ENCODE results near the gene LIN37. TPM values are rescaled to one million over a fixed set of nuclear protein-coding genes. Genes with fewer than 3 reads are reported as not detected.

Gene LIN37
- total and polyA plus RNA-seq, 9 of the 15 experiments (the other 6 are each of a cell fraction or from before 2014, with no cell fraction given) = 1.2 to 12.5 (median 8.6) TPM

DNA sequence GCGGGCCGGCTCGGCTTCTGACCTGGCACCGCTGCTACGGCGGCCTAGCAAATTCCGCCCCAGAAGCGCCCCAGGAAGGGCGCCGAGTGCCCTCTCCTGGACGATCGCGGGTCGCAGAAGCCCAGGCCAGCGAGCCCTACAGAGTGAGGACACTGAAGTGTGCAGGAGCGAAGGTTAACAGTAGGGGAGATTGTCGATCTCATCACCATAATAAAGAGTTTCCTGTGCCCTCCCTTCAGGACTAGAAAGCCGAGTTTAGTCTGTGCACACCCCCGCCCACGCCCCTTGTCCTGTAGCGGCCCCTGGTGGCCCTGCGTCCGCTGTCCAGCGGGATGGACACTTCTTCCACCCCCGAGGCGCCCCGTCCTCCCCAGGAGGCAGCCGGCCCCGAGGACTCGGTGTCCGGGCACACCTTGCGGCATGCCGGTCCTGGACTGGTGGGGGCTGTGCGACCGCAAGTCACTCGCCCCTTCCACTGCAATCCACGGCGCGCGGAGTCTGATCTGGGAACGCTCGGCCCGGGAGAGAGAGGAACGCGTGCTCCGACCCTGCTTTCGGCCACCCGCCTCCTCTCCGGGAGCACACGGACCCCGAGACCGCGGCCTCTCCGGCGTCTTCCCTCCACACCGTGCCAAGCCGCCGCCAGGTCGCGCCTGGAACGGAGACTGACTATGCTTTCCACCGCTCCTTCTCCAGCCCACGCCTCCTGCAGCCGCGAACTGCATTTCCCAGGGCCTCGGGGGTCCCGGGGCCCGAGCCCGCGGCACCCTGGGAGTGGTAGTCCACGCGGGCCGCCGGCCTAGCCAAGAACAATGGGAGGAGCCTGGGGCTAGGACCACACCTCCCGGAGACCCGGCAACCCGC, 31.3 kb upstream of the LIN37 start (continued):
- TF ChIP-seq ZBED1 (IDR thresholded peaks at IDR 0.05) (no peak), ZNF384 (IDR thresholded peaks at IDR 0.05; ENCODE audit: low read depth, low read length) (no peak), ZNF263 (CRISPR knock-in tag; IDR thresholded peaks at IDR 0.05; ENCODE audit: borderline replicate concordance) (peak; percentile 100), TAF9B (IDR thresholded peaks at IDR 0.05; ENCODE audit: partially characterized antibody) (no peak), SP2 (IDR thresholded peaks at IDR 0.05; ENCODE audit: extremely low read depth, low read depth, low read length, poor library complexity, severe bottlenecking) (no peak), SMAD1 (IDR thresholded peaks at IDR 0.05; ENCODE audit: low read depth, low read length, partially characterized antibody) (no peak), CBX1 (IDR thresholded peaks at IDR 0.05; ENCODE audit: low read depth) (no peak; the same call in 1 of the 2 replicates), PPARD (CRISPR knock-in tag; IDR thresholded peaks at IDR 0.05) (no peak), EZH2 (IDR thresholded peaks at IDR 0.05; ENCODE audit: borderline replicate concordance, low read depth, low read length) (no peak), ZSCAN32 (CRISPR knock-in tag; IDR thresholded peaks at IDR 0.05) (no peak), ZNF354B (CRISPR knock-in tag; IDR thresholded peaks at IDR 0.05) (no peak), ESRRB (CRISPR knock-in tag; IDR thresholded peaks at IDR 0.05; ENCODE audit: borderline replicate concordance) (no peak), PHF20 (IDR thresholded peaks at IDR 0.05; ENCODE audit: partially characterized antibody) (no peak), NR1H2 (CRISPR knock-in tag; IDR thresholded peaks at IDR 0.05) (no peak), PYGO2 (tag; IDR thresholded peaks at IDR 0.05) (no peak)
- TF ChIP-seq, protein P1, sequence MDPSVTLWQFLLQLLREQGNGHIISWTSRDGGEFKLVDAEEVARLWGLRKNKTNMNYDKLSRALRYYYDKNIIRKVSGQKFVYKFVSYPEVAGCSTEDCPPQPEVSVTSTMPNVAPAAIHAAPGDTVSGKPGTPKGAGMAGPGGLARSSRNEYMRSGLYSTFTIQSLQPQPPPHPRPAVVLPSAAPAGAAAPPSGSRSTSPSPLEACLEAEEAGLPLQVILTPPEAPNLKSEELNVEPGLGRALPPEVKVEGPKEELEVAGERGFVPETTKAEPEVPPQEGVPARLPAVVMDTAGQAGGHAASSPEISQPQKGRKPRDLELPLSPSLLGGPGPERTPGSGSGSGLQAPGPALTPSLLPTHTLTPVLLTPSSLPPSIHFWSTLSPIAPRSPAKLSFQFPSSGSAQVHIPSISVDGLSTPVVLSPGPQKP (CRISPR knock-in tag; IDR thresholded peaks at IDR 0.05) = no peak
- TF ChIP-seq, protein P2, sequence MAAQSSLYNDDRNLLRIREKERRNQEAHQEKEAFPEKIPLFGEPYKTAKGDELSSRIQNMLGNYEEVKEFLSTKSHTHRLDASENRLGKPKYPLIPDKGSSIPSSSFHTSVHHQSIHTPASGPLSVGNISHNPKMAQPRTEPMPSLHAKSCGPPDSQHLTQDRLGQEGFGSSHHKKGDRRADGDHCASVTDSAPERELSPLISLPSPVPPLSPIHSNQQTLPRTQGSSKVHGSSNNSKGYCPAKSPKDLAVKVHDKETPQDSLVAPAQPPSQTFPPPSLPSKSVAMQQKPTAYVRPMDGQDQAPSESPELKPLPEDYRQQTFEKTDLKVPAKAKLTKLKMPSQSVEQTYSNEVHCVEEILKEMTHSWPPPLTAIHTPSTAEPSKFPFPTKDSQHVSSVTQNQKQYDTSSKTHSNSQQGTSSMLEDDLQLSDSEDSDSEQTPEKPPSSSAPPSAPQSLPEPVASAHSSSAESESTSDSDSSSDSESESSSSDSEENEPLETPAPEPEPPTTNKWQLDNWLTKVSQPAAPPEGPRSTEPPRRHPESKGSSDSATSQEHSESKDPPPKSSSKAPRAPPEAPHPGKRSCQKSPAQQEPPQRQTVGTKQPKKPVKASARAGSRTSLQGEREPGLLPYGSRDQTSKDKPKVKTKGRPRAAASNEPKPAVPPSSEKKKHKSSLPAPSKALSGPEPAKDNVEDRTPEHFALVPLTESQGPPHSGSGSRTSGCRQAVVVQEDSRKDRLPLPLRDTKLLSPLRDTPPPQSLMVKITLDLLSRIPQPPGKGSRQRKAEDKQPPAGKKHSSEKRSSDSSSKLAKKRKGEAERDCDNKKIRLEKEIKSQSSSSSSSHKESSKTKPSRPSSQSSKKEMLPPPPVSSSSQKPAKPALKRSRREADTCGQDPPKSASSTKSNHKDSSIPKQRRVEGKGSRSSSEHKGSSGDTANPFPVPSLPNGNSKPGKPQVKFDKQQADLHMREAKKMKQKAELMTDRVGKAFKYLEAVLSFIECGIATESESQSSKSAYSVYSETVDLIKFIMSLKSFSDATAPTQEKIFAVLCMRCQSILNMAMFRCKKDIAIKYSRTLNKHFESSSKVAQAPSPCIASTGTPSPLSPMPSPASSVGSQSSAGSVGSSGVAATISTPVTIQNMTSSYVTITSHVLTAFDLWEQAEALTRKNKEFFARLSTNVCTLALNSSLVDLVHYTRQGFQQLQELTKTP (IDR thresholded peaks at IDR 0.05; ENCODE audit: low read depth in 1 of 2, partially characterized antibody in 2 of 2) = peak in 1 of 2 experiments; percentile 98
- TF ChIP-seq, protein P3, sequence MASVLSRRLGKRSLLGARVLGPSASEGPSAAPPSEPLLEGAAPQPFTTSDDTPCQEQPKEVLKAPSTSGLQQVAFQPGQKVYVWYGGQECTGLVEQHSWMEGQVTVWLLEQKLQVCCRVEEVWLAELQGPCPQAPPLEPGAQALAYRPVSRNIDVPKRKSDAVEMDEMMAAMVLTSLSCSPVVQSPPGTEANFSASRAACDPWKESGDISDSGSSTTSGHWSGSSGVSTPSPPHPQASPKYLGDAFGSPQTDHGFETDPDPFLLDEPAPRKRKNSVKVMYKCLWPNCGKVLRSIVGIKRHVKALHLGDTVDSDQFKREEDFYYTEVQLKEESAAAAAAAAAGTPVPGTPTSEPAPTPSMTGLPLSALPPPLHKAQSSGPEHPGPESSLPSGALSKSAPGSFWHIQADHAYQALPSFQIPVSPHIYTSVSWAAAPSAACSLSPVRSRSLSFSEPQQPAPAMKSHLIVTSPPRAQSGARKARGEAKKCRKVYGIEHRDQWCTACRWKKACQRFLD (CRISPR knock-in tag; IDR thresholded peaks at IDR 0.05) = no peak
- TF ChIP-seq, protein P4, sequence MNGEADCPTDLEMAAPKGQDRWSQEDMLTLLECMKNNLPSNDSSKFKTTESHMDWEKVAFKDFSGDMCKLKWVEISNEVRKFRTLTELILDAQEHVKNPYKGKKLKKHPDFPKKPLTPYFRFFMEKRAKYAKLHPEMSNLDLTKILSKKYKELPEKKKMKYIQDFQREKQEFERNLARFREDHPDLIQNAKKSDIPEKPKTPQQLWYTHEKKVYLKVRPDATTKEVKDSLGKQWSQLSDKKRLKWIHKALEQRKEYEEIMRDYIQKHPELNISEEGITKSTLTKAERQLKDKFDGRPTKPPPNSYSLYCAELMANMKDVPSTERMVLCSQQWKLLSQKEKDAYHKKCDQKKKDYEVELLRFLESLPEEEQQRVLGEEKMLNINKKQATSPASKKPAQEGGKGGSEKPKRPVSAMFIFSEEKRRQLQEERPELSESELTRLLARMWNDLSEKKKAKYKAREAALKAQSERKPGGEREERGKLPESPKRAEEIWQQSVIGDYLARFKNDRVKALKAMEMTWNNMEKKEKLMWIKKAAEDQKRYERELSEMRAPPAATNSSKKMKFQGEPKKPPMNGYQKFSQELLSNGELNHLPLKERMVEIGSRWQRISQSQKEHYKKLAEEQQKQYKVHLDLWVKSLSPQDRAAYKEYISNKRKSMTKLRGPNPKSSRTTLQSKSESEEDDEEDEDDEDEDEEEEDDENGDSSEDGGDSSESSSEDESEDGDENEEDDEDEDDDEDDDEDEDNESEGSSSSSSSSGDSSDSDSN (IDR thresholded peaks at IDR 0.05; ENCODE audit: borderline replicate concordance in 1 of 2, low read depth in 2 of 2, low read length in 2 of 2) = peak; percentile 86 to 93

Data from K562 (cell line).